GM19324 (cell line): Measurements from ENCODE around the gene PTPRD.

ENCODE experiments used
- ATAC-seq: cut with Tn5 transposase; IDR thresholded peaks from one replicate; pipeline ENCODE4 v1.9.1; 2021; ENCODE audit warnings: mild to moderate bottlenecking, moderate library complexity; ENCODE audit not compliant: unreplicated experiment, low FRiP score

The PTPRD gene

DNA sequence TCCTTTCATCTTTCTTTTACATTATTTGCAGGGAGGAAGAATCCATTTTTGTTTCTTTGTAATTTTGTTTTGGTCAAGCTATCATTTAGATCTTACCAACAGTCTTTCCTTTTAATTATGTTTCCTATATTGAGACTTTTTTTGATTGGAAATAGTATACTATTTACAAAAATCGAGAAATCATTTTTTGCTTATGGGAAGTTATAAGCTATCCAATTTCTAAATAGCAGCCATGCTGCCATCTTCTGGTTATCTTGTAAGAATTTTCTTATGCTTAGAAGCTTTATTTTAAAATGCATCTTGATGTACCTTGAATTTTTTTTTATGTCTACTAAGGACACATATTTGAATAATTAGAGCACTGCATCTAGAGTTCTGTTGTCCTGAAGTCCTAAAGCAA lies 821.2 kb downstream of the PTPRD start:
- no peak for ATAC-seq

- ATAC-seq = peak; percentile 74
Measured at GRCh38 chr9:9790216-9790872, 822.5 kb downstream of the PTPRD start.

GRCh38 chr9:9783711-9784110 lies 829.1 kb downstream of the PTPRD start:
- no peak for ATAC-seq

- ATAC-seq = no peak
Measured at GRCh38 chr9:9783211-9783610, 829.6 kb downstream of the PTPRD start.

DNA sequence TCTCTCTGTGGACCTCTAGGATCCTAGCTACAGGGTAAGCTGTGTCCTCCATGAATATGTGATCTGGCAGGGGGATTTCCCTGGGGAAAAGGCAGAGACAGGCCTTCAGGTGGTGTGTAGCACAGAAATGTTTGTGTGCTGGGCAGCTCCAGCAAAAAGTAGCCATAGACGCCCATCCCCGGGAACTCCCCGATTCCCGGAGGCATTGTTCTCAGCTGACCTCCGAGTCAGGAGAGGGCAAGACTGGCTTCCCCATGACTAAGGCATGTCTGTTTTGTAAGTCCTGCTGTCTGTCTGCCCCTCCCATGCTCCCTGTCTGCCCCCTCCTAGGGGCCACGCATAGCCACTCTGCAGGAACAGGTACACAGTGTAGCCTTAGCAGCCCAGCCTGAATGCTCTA lies 834.5 kb downstream of the PTPRD start:
- ATAC-seq = no peak

DNA sequence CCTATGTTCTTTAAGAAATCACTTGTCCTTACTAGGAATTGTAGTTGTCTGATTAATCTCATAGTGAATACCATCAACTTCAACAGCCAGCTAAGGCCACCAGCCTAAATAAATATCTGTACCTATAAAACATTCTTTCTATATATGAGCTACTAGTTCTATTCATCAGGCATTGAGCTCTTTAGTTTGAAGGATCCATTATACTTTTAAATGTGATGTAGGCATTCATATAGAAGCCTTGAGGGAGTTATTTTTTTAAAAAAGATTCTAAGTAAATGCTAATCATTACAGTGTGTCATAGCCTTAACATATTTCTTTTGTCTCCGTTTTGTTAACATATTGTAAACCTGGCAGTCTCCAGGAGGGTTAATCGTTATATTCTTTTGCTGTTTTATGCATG lies 838.3 kb downstream of the PTPRD start:
- ATAC-seq = no peak

GRCh38 chr9:9771314-9771713 lies 841.5 kb downstream of the PTPRD start:
- no peak for ATAC-seq

DNA sequence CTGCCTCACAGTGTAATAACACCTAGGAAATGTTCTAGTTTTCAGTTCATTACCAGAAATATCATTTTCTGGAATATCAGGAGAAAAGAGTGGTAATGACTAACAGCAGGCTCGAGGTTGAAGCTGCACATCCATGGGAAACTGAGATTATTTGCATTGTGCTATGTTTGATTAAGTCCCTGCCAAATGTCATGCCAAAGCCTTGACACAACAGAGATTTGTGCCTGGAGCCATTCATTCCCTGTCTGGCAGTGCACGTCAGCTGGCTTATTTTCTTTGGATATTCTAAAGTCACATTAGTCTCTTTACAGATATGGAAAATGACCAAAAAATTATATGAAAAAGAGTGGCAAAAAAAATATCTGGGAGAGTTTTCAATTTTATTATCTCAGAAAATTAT lies 848.0 kb downstream of the PTPRD start:
- ATAC-seq = no peak

DNA sequence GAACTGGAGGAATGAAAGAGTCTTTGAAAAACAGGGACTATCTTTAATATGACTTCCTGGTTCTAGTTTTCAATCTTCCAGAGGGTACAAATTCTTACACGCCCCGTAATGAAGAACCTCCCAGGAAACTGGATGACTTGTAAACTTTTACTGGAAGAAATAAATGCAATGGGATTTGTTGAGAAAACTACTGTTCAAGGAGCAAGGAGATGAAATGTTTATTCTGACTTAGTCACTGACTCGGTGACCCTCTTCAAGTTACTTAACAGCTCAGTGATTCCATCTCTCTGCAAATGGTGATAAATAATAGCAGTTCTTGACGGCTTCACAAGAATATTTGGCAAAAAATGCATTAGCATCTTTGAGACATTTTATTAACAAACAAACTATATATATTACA lies 858.6 kb downstream of the PTPRD start:
- ATAC-seq = no peak

DNA sequence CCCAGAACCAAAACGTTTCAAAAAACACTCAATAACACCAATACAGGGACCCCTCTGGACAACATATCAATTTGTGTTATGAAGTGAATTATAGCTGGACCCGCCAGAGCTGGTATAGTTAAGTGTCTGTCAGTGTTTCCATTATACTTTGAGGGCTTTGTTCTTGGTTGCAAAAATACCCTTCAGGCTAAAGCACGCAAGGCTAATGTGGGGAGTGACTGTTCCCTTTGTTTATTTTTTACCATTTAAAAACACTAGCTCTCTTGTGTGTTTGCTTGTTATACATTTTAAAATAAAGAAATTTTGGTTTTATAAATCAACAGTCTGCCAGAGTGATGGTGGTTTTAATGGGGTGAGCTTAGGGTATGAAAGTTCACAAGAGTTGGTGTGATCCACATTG lies 859.5 kb downstream of the PTPRD start:
- no peak for ATAC-seq

GRCh38 chr9:9752722-9753121 lies 860.1 kb downstream of the PTPRD start:
- ATAC-seq = no peak

DNA sequence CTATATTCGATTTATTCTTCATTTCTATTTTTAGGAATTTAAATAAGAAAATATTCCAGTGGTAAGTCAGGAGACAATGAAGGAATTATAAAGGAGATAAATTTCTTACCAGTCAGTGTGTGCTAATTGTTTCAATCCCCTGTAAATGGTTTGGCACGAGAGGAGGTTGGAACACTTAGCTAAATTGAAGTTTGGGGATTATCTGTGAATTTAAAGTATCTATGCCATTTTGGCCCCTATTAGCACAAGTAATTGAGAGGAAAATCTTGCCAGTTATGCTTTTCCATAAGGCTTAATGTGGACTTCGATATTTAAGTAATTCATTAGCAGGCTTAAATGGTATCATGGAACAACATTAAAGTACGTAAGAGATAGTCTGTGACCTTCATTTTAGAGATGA lies 860.8 kb downstream of the PTPRD start:
- ATAC-seq = no peak

- ATAC-seq = no peak
Measured at GRCh38 chr9:9750719-9751118, 862.1 kb downstream of the PTPRD start.

- ATAC-seq = no peak
Measured at GRCh38 chr9:9749591-9749990, 863.2 kb downstream of the PTPRD start.

DNA sequence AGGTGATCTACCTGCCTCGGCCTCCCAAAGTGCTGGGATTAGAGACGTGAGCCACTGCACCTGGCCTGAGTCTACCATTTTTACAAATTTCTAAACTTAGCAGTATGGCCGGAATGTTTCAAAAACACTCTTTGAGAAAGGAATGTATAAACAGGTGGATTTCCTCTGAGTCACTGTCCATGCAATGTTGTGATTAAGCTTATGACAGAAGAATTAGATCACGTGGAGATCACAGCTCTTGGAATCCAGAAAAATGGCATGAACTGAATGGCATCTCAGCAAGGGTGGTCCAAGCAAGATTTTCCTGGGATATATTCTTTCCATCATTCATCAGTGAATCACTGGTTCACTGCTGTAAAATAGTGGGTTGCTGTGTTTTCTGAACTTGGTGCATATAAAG lies 865.0 kb downstream of the PTPRD start:
- ATAC-seq = no peak

GRCh38 chr9:9746826-9747225 lies 866.0 kb downstream of the PTPRD start:
- ATAC-seq = no peak

- no peak for ATAC-seq
Measured at GRCh38 chr9:9743822-9744221, 869.0 kb downstream of the PTPRD start.

DNA sequence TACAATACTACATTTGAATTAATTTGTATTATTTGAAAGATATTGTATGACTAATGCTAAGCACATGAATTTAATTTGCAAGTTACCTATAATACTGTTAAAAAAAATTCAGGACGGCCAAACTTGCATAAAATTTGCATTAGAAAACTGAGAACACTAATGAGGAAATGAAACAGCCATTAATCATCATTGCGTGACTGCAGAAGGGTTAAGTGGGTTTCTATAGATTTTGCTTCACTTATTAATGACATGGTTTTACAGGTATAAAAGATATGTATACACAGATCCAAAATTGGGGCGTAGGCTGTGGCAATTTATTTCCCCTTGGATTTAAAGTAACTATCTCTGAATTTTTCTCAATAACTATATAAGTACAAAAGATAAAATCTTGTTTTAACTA lies 882.6 kb downstream of the PTPRD start:
- no peak for ATAC-seq

DNA sequence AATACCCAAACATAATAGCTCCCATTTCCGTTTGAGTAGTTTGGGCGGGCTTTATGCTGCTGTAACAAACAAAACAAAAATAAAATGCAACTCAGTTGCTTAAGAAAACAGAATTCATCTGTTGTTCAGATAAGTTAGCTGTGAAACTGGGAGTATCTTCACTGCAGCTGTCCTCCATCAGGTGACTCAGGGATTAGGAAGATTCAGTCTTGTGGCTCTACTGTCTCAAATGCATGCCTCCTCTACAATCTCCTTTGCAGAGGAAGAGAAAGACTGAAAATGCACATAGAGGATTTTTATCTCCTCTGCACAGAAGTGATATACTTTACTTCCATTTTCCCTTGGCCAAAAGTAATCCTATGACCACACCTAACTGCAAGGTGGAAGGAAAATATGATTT lies 883.7 kb downstream of the PTPRD start:
- ATAC-seq = no peak

GRCh38 chr9:9719373-9720112 lies 893.3 kb downstream of the PTPRD start:
- ATAC-seq = no peak

GRCh38 chr9:9718691-9719090 lies 894.1 kb downstream of the PTPRD start:
- no peak for ATAC-seq

DNA sequence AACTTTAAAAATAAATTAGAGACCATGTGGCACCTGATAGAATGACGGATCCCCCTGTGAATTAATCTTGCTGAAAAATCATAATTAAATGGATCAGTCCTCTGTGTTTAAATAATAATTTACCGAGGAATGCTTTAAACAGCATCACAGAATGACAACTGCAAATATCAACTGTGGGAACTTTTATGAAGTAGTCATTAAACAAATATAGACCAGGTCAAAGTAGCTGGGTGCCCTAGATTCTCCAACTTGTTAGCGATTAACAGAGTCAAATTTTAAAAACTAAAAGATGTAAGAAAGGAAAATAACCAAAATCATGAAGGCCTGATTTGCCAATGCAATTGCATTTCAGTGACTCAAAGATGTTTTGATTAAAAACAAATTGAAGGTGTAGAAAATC lies 933.4 kb downstream of the PTPRD start:
- ATAC-seq = no peak
